ENCODE measurements around the gene OR10T2.

- TF ChIP-seq POLR2AphosphoS5 (IDR thresholded peaks at IDR 0.05) (no peak), CTCF (IDR thresholded peaks at IDR 0.05; ENCODE audit: poor library complexity, severe bottlenecking) (no peak), RAD21 (conservative IDR thresholded peaks at IDR 0.05) (no peak)
Measured at GRCh38 chr1:158414651-158415345, 15.5 kb upstream of the OR10T2 start.

Data from neural cell (in vitro differentiated cells).